IMR-90 (cell line): ENCODE measurements around the gene CUL9. TPM values are rescaled to one million over a fixed set of nuclear protein-coding genes. Genes with fewer than 3 reads are reported as not detected.
A peak's percentile ranks its signal among the peaks of the same experiment; 100 is the strongest.

ENCODE experiments used
- ATAC-seq: fragments of 200-7000 bp; cut with Tn5 transposase; 2 replicates; pipeline ENCODE4 v1.9.1; 2020; ENCODE audit warnings: low read depth, mild to moderate bottlenecking, moderate library complexity
- Bru-seq: library from RNA; stranded (reverse); fragments of 400-500 nt; gene quantifications from one replicate; lab custom pipeline; 2021; lab: Mats Ljungman, UMichigan
- BruChase-seq, 2 experiments: library from RNA; stranded (reverse); fragments of 400-500 nt; gene quantifications; one replicate each; lab custom pipeline; 2021; lab: Mats Ljungman, UMichigan
- BruUV-seq: library from RNA; stranded (reverse); fragments of 400-500 nt; replicated peaks from 2 replicates; lab custom pipeline; 2021; lab: Mats Ljungman, UMichigan
- CTCF ChIA-PET: fragments of 300-600 bp; formaldehyde crosslinking; extraction: SDS; loops from one replicate; lab custom pipeline; 2021; ENCODE audit warnings: antibody characterized with exemption; lab: Yijun Ruan, JAX
- POLR2A ChIA-PET: fragments of 300-600 bp; sonication (Branson Sonifier 250); formaldehyde crosslinking; loops from one replicate; lab custom pipeline; 2022; ENCODE audit warnings: antibody characterized with exemption; ENCODE audit not compliant: unreplicated experiment; lab: Charles Lee
- DNase-seq: peaks from one replicate; pipeline ENCODE4 v3.0.0; 2013
- H2AFZ ChIP-seq: replicated peaks from 2 replicates; pipeline ENCODE3; 2013; ENCODE audit warnings: low read length, mild to moderate bottlenecking; ENCODE audit not compliant: poor library complexity
- H2AK5ac ChIP-seq: 2 replicates; pipeline ENCODE4 v1.6.1; 2013; ENCODE audit warnings: low read depth, low read length, inconsistent platforms
- H2AK9ac ChIP-seq: replicated peaks from 2 replicates; pipeline ENCODE3; 2013; ENCODE audit warnings: mild to moderate bottlenecking, low read depth, low read length, moderate library complexity; ENCODE audit not compliant: poor library complexity
- H2BK120ac ChIP-seq: 2 replicates; pipeline ENCODE4 v1.6.1; 2013; ENCODE audit warnings: low read depth, low read length, inconsistent platforms
- H2BK15ac ChIP-seq: 3 replicates; pipeline ENCODE4 v1.6.1; 2013; ENCODE audit warnings: low read depth, low read length, inconsistent platforms
- H2BK20ac ChIP-seq: 2 replicates; pipeline ENCODE4 v1.6.1; 2013; ENCODE audit warnings: low read depth, mild to moderate bottlenecking, inconsistent platforms, low read length, moderate library complexity
- H2BK5ac ChIP-seq: 2 replicates; pipeline ENCODE4 v1.6.1; 2013; ENCODE audit warnings: mild to moderate bottlenecking, low read depth, low read length, inconsistent platforms; ENCODE audit not compliant: poor library complexity, severe bottlenecking
- H3K14ac ChIP-seq: replicated peaks from 2 replicates; pipeline ENCODE4 v1.6.1; 2013; ENCODE audit warnings: low read depth, low read length, inconsistent platforms
- H3K18ac ChIP-seq: 2 replicates; pipeline ENCODE4 v1.6.1; 2013; ENCODE audit warnings: low read depth, low read length, control low read depth
- H3K23ac ChIP-seq: 2 replicates; pipeline ENCODE4 v1.6.1; 2013; ENCODE audit warnings: low read depth, low read length, inconsistent platforms
- H3K27ac ChIP-seq: 2 replicates; pipeline ENCODE4 v1.5.1; 2013; ENCODE audit warnings: mild to moderate bottlenecking, control low read depth, low read length; ENCODE audit not compliant: insufficient read depth
- H3K27me3 ChIP-seq: 2 replicates; pipeline ENCODE4 v1.6.1; 2013; ENCODE audit warnings: low read length; ENCODE audit not compliant: control insufficient read depth, insufficient read depth
- H3K36me3 ChIP-seq: 2 replicates; pipeline ENCODE4 v1.6.1; 2013; ENCODE audit warnings: low read length, mixed read lengths; ENCODE audit not compliant: control insufficient read depth, insufficient read depth
- H3K4ac ChIP-seq: 2 replicates; pipeline ENCODE4 v1.6.1; 2013; ENCODE audit warnings: low read depth, low read length, inconsistent platforms
- H3K4me1 ChIP-seq: 2 replicates; pipeline ENCODE4 v1.6.1; 2013; ENCODE audit warnings: low read length, mixed read lengths; ENCODE audit not compliant: control insufficient read depth, insufficient read depth
- H3K4me2 ChIP-seq: 2 replicates; pipeline ENCODE4 v1.6.1; 2013; ENCODE audit warnings: low read depth, mild to moderate bottlenecking, control low read depth, low read length, moderate library complexity
- H3K4me3 ChIP-seq: 2 replicates; pipeline ENCODE4 v1.5.1; 2013; ENCODE audit warnings: low read depth, mild to moderate bottlenecking, control low read depth, low read length, moderate library complexity; ENCODE audit not compliant: insufficient read depth
- H3K56ac ChIP-seq: 2 replicates; pipeline ENCODE4 v1.6.1; 2013; ENCODE audit warnings: low read length, inconsistent platforms; ENCODE audit not compliant: insufficient read depth; ENCODE audit errors: extremely low read depth
- H3K79me1 ChIP-seq, 2 experiments: 2 replicates each; pipeline ENCODE4 v1.6.1; 2013; ENCODE audit warnings: low read length in 2 of 2, inconsistent platforms in 1 of 2, low read depth in 1 of 2
- H3K9ac ChIP-seq: 2 replicates; pipeline ENCODE4 v1.6.1; 2013; ENCODE audit warnings: low read depth, low read length, control low read depth
- H3K9me1 ChIP-seq: 2 replicates; pipeline ENCODE4 v1.6.1; 2013; ENCODE audit warnings: low read length, inconsistent platforms; ENCODE audit not compliant: insufficient read depth
- H3K9me3 ChIP-seq: 2 replicates; pipeline ENCODE4 v1.6.1; 2013; ENCODE audit warnings: low read length; ENCODE audit not compliant: control insufficient read depth, insufficient read depth
- H4K20me1 ChIP-seq: 2 replicates; pipeline ENCODE4 v1.6.1; 2013; ENCODE audit warnings: low read length, inconsistent platforms; ENCODE audit not compliant: insufficient read depth
- H4K5ac ChIP-seq: 2 replicates; pipeline ENCODE4 v1.6.1; 2013; ENCODE audit warnings: mild to moderate bottlenecking, low read depth, low read length, control low read depth
- H4K8ac ChIP-seq, 2 experiments: 2 replicates each; pipeline ENCODE4 v1.6.1; 2013; ENCODE audit warnings: low read depth in 2 of 2, low read length in 2 of 2, control low read depth in 1 of 2, inconsistent platforms in 1 of 2
- H4K91ac ChIP-seq: 2 replicates; pipeline ENCODE4 v1.6.1; 2013; ENCODE audit warnings: low read depth, low read length, inconsistent platforms; ENCODE audit not compliant: insufficient read depth
- BHLHE40 ChIP-seq: fragments of 150-350 bp; IDR thresholded peaks from 2 replicates; pipeline ENCODE4 v1.6.1; 2016; ENCODE audit warnings: mild to moderate bottlenecking, low read depth, low read length
- CEBPB ChIP-seq: IDR thresholded peaks from 2 replicates; pipeline ENCODE4 v1.6.1; 2012; ENCODE audit warnings: low read depth, low read length, improper control_type of control experiment
- FOS ChIP-seq: fragments of 150-350 bp; IDR thresholded peaks from 2 replicates; pipeline ENCODE4 v1.6.1; 2016; ENCODE audit warnings: low read depth, low read length
- MAFK ChIP-seq: IDR thresholded peaks from 2 replicates; pipeline ENCODE4 v1.6.1; 2012; ENCODE audit warnings: low read depth, low read length, improper control_type of control experiment
- MXI1 ChIP-seq: IDR thresholded peaks from 2 replicates; pipeline ENCODE4 v1.6.1; 2012; ENCODE audit warnings: low read depth, mild to moderate bottlenecking, low read length, moderate library complexity, borderline replicate concordance
- NFE2L2 ChIP-seq: fragments of 150-350 bp; IDR thresholded peaks from 2 replicates; pipeline ENCODE4 v1.6.1; 2016; ENCODE audit warnings: low read depth, mild to moderate bottlenecking, low read length
- RAD21 ChIP-seq: IDR thresholded peaks from 2 replicates; pipeline ENCODE4 v1.6.1; 2012; ENCODE audit warnings: low read length, improper control_type of control experiment
- RCOR1 ChIP-seq: IDR thresholded peaks from 2 replicates; pipeline ENCODE4 v1.6.1; 2012; ENCODE audit warnings: mild to moderate bottlenecking, low read length, improper control_type of control experiment; ENCODE audit not compliant: insufficient replicate concordance
- RFX5 ChIP-seq: IDR thresholded peaks from 2 replicates; pipeline ENCODE4 v1.8.0; 2012; ENCODE audit warnings: low read depth, mild to moderate bottlenecking, low read length, moderate library complexity
- SMC3 ChIP-seq: fragments of 150-350 bp; IDR thresholded peaks from 2 replicates; pipeline ENCODE4 v1.6.1; 2016; ENCODE audit warnings: low read depth, mild to moderate bottlenecking, antibody characterized with exemption, low read length, moderate library complexity
- WGBS, 2 experiments: methylation state at CpG; one replicate each; pipeline versions ENCODE4 v1.1.5 to v1.1.7; 2013; ENCODE audit warnings: missing lambda C conversion rate in 2 of 2; ENCODE audit not compliant: insufficient read length in 1 of 2; ENCODE audit errors: extremely low coverage in 2 of 2; 5-methylcytosine and 5-hydroxymethylcytosine counted together
- dilution Hi-C: fragments of 300-500 bp; cut with HindIII; formaldehyde crosslinking; loops from one replicate; pipeline ENCODE4 v1.14.3; 2018; ENCODE audit warnings: low sequenced_read_pairs; ENCODE audit not compliant: unreplicated experiment
- in situ Hi-C: fragments of 300-500 bp; cut with MboI; formaldehyde crosslinking; loops from 3 replicates; pipeline ENCODE4 v1.14.3; 2019; ENCODE audit warnings: low sequenced_read_pairs, inconsistent platforms, mixed read lengths
- intact Hi-C: fragments of 100-400 bp; cut with micrococcal nuclease; formaldehyde crosslinking; loops from 2 replicates; pipeline ENCODE4 v1.10.0; 2022
- long read RNA-seq: library from polyadenylated mRNA; unstranded; transcript quantifications from one replicate; pipeline ENCODE4 v2.0.0, GENCODE V29; 2021; ENCODE audit not compliant: unreplicated experiment
- polyA plus RNA-seq, 3 experiments: library from polyadenylated mRNA; depleted of rRNA; stranded (reverse); fragments of >200 nt; gene quantifications; 2 replicates each; pipeline ENCODE4 v1.2.3, GENCODE V29; 2012; ENCODE audit warnings: low replicate concordance in 1 of 3
- total RNA-seq: library from RNA; depleted of rRNA; stranded (reverse); fragments of >200 nt; gene quantifications from 2 replicates; pipeline ENCODE4 v1.2.3, GENCODE V29; 2012; rRNA removed
- TF ChIP-seq, protein P1 (sequence below): fragments of 150-350 bp; IDR thresholded peaks from 2 replicates; pipeline ENCODE4 v1.6.1; 2017; ENCODE audit warnings: mild to moderate bottlenecking, antibody characterized with exemption, low read length, low read depth
- TF ChIP-seq, protein P2 (sequence below): conservative IDR thresholded peaks from 2 replicates; pipeline ENCODE4 v1.5.1; 2012; ENCODE audit warnings: mild to moderate bottlenecking, low read depth, low read length, improper control_type of control experiment

Gene CUL9
- total RNA-seq (6.1 and 7.7 TPM in 2 replicates), polyA plus RNA-seq (2012; rRNA removed) (19.1 and 19.5 TPM in 2 replicates), Bru-seq, nascent RNA (percentile 71 among the genes with signal in this experiment), BruChase-seq, experiment 1, labeled RNA remaining after a 6-hour chase (percentile 85 among the genes with signal in this experiment), BruChase-seq, experiment 2, labeled RNA remaining after a 2-hour chase (percentile 87 among the genes with signal in this experiment)
- 10.0 and 10.2 TPM in 2 replicates for polyA plus RNA-seq (2012; cell fraction: cytosol; rRNA removed)
- polyA plus RNA-seq (2012; cell fraction: nucleus; rRNA removed; ENCODE audit: low replicate concordance), result 166 and 221 TPM in 2 replicates
- long read RNA-seq, partial matches to known transcripts, result 12 of 15 reads
- long read RNA-seq, other reads (novel, unspliced or antisense), result 3 of 15 reads

DNA sequence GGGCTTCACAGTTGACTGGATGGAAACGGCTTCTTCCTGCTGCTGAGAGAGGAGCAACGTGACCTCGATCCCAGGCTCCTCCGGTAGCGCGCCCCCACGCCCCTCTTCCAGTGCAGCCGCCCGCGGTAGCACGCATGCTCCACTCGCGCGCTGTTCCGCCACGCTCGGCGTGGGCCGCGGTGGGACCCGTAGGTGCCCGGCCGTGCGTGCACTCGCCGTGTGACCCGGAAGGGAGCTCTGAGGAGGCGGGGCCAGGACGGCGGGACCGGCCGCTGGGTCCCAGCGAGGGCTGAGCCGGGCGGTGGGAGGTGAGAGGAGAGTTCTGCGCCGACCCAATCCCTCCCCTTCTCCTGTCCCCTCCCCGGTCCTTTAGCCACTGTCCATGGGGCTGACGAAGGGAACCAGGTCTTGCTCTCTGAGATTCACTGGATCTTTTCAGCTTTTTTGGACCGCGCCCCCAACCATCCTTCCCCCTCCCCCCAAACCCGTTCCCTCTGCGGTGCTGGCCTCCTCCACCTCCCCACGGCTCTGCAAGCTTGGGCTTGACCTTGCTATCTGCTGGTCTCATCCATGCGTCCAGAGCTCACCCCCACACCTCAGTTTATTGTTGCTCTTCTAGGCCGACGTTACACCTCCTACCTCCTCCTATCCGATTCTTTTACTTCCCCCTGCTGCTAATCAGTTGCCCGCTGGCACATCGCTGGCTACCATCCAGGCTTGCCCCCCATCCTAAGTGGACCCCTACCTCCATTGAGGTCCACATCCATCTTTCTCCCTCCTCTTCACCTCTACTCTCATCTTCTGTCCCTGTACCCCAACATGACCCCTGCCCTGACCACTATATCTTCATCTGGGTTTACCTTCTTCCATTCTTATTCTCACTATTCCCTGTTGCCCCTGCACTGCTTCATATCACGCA is at the start of gene CUL9:
Gene CUL9 (plus strand): TSS at position 255 of the 919 bp plus-strand sequence. CDS start 2,115 bp downstream, outside the sequence.
- CTCF ChIA-PET, result interaction anchor here (0.8 kb wide), 1 partner anchor 10 kb away, joined by 6 read pairs; no protein-coding TSS in a partner anchor
- peak; percentile 96 for ATAC-seq
- 4% methylated on average over 22 of the region's 51 CpGs; no CpG with 5 or more reads in 1 of the 2 experiments for WGBS, 2 experiments
- TF ChIP-seq RAD21, result no peak
- no peak for TF ChIP-seq MAFK
- TF ChIP-seq CEBPB, result no peak
- no peak for TF ChIP-seq FOS
- TF ChIP-seq RFX5, result no peak
- TF ChIP-seq, protein P1, sequence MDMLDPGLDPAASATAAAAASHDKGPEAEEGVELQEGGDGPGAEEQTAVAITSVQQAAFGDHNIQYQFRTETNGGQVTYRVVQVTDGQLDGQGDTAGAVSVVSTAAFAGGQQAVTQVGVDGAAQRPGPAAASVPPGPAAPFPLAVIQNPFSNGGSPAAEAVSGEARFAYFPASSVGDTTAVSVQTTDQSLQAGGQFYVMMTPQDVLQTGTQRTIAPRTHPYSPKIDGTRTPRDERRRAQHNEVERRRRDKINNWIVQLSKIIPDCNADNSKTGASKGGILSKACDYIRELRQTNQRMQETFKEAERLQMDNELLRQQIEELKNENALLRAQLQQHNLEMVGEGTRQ, result peak; percentile 46; the same call in 1 of the 2 replicates
- no peak for TF ChIP-seq NFE2L2
- peak; percentile 81; the same call in 1 of the 2 replicates for TF ChIP-seq MXI1
- TF ChIP-seq RCOR1, result no peak
- TF ChIP-seq, protein P2, sequence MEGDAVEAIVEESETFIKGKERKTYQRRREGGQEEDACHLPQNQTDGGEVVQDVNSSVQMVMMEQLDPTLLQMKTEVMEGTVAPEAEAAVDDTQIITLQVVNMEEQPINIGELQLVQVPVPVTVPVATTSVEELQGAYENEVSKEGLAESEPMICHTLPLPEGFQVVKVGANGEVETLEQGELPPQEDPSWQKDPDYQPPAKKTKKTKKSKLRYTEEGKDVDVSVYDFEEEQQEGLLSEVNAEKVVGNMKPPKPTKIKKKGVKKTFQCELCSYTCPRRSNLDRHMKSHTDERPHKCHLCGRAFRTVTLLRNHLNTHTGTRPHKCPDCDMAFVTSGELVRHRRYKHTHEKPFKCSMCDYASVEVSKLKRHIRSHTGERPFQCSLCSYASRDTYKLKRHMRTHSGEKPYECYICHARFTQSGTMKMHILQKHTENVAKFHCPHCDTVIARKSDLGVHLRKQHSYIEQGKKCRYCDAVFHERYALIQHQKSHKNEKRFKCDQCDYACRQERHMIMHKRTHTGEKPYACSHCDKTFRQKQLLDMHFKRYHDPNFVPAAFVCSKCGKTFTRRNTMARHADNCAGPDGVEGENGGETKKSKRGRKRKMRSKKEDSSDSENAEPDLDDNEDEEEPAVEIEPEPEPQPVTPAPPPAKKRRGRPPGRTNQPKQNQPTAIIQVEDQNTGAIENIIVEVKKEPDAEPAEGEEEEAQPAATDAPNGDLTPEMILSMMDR, result no peak
- 0 out of 2 replicates have a peak, but pooled peaks have one; percentile 50 for TF ChIP-seq BHLHE40
- TF ChIP-seq SMC3, result no peak

More for the DNA sequence above, at the start of gene CUL9:
- no peaks in the 10 kb centered on the region for H4K20me1 ChIP-seq
- H3K27ac ChIP-seq, result peak within 1 kb of the TSS; percentile 79
- peaks cover 2% of the 10 kb centered on the region for H3K4me1 ChIP-seq
- peak within 1 kb of the TSS; percentile 90 for H2AFZ ChIP-seq
- dilution Hi-C loops (no loop called here), intact Hi-C loops (no loop called here), in situ Hi-C loops (no loop called here)
- peaks cover 49% of the 10 kb centered on the region for H3K36me3 ChIP-seq
- H3K79me1 ChIP-seq, result peaks cover 10 to 49% of the 10 kb centered on the region in 2 experiments
- peak within 1 kb of the TSS; percentile 57 for H4K91ac ChIP-seq
- no peaks in the 10 kb centered on the region for H3K27me3 ChIP-seq
- H3K14ac ChIP-seq, result peak within 1 kb of the TSS; percentile 95
- H3K4ac ChIP-seq, result peak within 1 kb of the TSS; percentile 91
- H3K18ac ChIP-seq, result peak within 1 kb of the TSS; percentile 54; the same call in 1 of the 2 replicates
- peak within 1 kb of the TSS; percentile 99 for H3K4me2 ChIP-seq
- H3K9ac ChIP-seq, result peak within 1 kb of the TSS; percentile 97
- peak; percentile 58 for DNase-seq
- POLR2A ChIA-PET, result interaction anchor here (0.6 to 1.2 kb wide), 3 partner anchors 9 to 15 kb away, joined by 3 to 14 read pairs (median 6); no protein-coding TSS in a partner anchor
- H2AK9ac ChIP-seq, result peak within 1 kb of the TSS; percentile 72
- H2BK5ac ChIP-seq, result peak within 1 kb of the TSS; percentile 78
- peak within 1 kb of the TSS; percentile 88 to 97 for H4K8ac ChIP-seq
- no peak within 1 kb of the TSS for H2BK15ac ChIP-seq
- H3K4me3 ChIP-seq, result peak within 1 kb of the TSS; percentile 90
- no peak within 1 kb of the TSS for H2BK20ac ChIP-seq
- BruUV-seq, result no TSS peak
- H2BK120ac ChIP-seq, result peak within 1 kb of the TSS; percentile 32; the same call in 1 of the 2 replicates
- peak within 1 kb of the TSS; percentile 65; the same call in 1 of the 2 replicates for H3K56ac ChIP-seq
- no peaks in the 10 kb centered on the region for H3K9me3 ChIP-seq
- peak within 1 kb of the TSS; percentile 89 for H3K23ac ChIP-seq
- H3K9me1 ChIP-seq, result no peaks in the 10 kb centered on the region; the same call in 1 of the 2 replicates
- H4K5ac ChIP-seq, result peak within 1 kb of the TSS; percentile 98
- H2AK5ac ChIP-seq, result peak within 1 kb of the TSS; percentile 89
